ENCODE data around the gene HHAT. TPM values are rescaled to one million over a fixed set of nuclear protein-coding genes. Genes with fewer than 3 reads are reported as not detected.

Gene HHAT
- polyA plus RNA-seq, 1 experiment: 4.8 TPM

DNA sequence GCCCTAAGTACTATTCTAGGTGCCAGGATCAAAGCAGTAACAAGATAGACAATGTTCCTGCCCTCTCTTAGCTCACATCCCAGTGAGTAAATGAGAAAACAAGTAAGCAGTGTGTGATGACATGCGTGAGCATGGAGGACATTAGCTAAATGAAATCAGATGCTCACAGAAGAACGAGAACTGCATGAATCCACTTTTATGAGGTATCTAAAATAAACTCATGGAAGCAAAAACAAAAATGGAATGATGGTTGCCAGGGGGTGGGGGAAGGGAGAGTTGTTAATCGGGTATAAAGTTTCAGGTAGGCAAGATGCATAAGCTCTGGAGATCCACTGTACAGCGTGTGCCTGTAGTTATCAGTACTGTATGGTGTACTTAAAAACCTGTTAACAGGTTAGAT is 195.1 kb downstream of the HHAT start:
- no peak overlapping the region for H3K27ac ChIP-seq (ENCODE audit: low read depth, low read length)
- DNase-seq (ENCODE audit: low read depth, low spot score): no peak
- POLR2A ChIA-PET: no interaction called here
- no peak for TF ChIP-seq CTCF (IDR thresholded peaks at IDR 0.05; ENCODE audit: low read depth, low read length)
- CTCF ChIA-PET: interaction anchor here (0.6 to 1.4 kb wide), 2 partner anchors 610 to 611 kb away, joined by 3 read pairs; partner anchors contain the start of gene KCNH1
- no peaks in the 10 kb centered on the region for H3K27me3 ChIP-seq (ENCODE audit: control insufficient read depth, insufficient read depth, low read length)
- H3K9me3 ChIP-seq (ENCODE audit: control insufficient read depth, insufficient read depth, low read length): no peaks in the 10 kb centered on the region
- H3K4me3 ChIP-seq (ENCODE audit: low read depth, low read length): no peak overlapping the region

- CTCF ChIA-PET: interaction anchor here (0.6 to 1.1 kb wide), 4 partner anchors 57 to 608 kb away, joined by 3 to 8 read pairs (median 4); partner anchors contain the start of gene KCNH1
- Histone ChIP-seq H3K27ac (ENCODE audit: low read depth, low read length) (no peak overlapping the region), H3K27me3 (ENCODE audit: control insufficient read depth, insufficient read depth, low read length) (no peaks in the 10 kb centered on the region), H3K4me3 (ENCODE audit: low read depth, low read length) (no peak overlapping the region), H3K9me3 (ENCODE audit: control insufficient read depth, insufficient read depth, low read length) (no peaks in the 10 kb centered on the region)
- DNase-seq (ENCODE audit: low read depth, low spot score): no peak
- POLR2A ChIA-PET: interaction anchor here (1.0 kb wide), 1 partner anchor 87 kb away, joined by 3 read pairs; no protein-coding TSS in a partner anchor
- TF ChIP-seq CTCF (IDR thresholded peaks at IDR 0.05; ENCODE audit: low read depth, low read length): no peak
These were observed 197.2 kb downstream of the HHAT start for GRCh38 chr1:210525716-210526454.

DNA sequence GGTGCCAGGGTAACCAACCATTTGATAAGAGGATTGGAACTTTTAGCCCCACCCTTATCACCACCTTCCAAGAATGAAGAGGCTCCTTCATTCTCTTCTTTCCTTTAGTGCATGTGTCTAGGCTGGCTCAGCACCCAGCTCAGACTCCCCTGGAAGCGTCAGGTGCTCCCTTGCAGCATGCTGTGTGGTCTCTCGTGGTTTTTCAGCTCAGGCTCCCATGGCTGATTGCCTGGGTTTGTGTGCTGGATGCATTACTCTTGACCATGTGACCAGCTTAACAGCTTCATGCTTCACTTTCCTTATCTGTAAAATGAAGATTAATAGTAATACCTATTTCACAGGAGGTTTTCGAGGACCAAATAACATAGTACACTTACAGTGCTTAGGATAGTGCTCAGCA is 198.4 kb downstream of the HHAT start:
- TF ChIP-seq CTCF (IDR thresholded peaks at IDR 0.05; ENCODE audit: low read depth, low read length): no peak
- CTCF ChIA-PET: interaction anchor here (0.7 kb wide), 2 partner anchors 127 to 490 kb away, joined by 3 to 6 read pairs; no protein-coding TSS in a partner anchor
- POLR2A ChIA-PET: no interaction called here
- DNase-seq (ENCODE audit: low read depth, low spot score): no peak
- no peaks in the 10 kb centered on the region for H3K9me3 ChIP-seq (ENCODE audit: control insufficient read depth, insufficient read depth, low read length)
- no peak overlapping the region for H3K27ac ChIP-seq (ENCODE audit: low read depth, low read length)
- H3K4me3 ChIP-seq (ENCODE audit: low read depth, low read length): no peak overlapping the region
- H3K27me3 ChIP-seq (ENCODE audit: control insufficient read depth, insufficient read depth, low read length): no peaks in the 10 kb centered on the region

GRCh38 chr1:210531475-210532222 is 202.9 kb downstream of the HHAT start:
- ChIA-PET CTCF (no interaction called here), POLR2A (no interaction called here)

More at GRCh38 chr1:210531475-210532222, 202.9 kb downstream of the HHAT start:
- H3K27ac ChIP-seq (ENCODE audit: low read depth, low read length): no peak overlapping the region
- no peak for TF ChIP-seq CTCF (IDR thresholded peaks at IDR 0.05; ENCODE audit: low read depth, low read length)
- no peaks in the 10 kb centered on the region for H3K9me3 ChIP-seq (ENCODE audit: control insufficient read depth, insufficient read depth, low read length)
- DNase-seq (ENCODE audit: low read depth, low spot score): no peak
- H3K27me3 ChIP-seq (ENCODE audit: control insufficient read depth, insufficient read depth, low read length): no peaks in the 10 kb centered on the region
- H3K4me3 ChIP-seq (ENCODE audit: low read depth, low read length): no peak overlapping the region
